Osteoblast (primary cell): ENCODE measurements around the gene METTL6. TPM values are rescaled to one million over a fixed set of nuclear protein-coding genes. Genes with fewer than 3 reads are reported as not detected.
A peak's percentile ranks its signal among the peaks of the same experiment; 100 is the strongest.

Source experiments
- DNase-seq: peaks from one replicate; pipeline ENCODE4 v3.0.0; 2011; ENCODE audit warnings: low spot score, mixed read lengths; ENCODE audit not compliant: insufficient read length; ENCODE audit errors: missing footprints
- H2AFZ ChIP-seq: 2 replicates; pipeline ENCODE4 v1.6.0; 2011; ENCODE audit warnings: mild to moderate bottlenecking, low read length
- H3K27ac ChIP-seq: 2 replicates; pipeline ENCODE4 v1.5.1; 2011; ENCODE audit warnings: mild to moderate bottlenecking, low read depth, low read length, moderate library complexity
- H3K27me3 ChIP-seq: 2 replicates; pipeline ENCODE4 v1.6.0; 2012; ENCODE audit warnings: mild to moderate bottlenecking, control low read depth, inconsistent platforms, low read length, moderate library complexity; ENCODE audit not compliant: insufficient read depth
- H3K36me3 ChIP-seq: 2 replicates; pipeline ENCODE4 v1.5.1; 2011; ENCODE audit warnings: mild to moderate bottlenecking, low read length, control low read depth, moderate library complexity; ENCODE audit not compliant: insufficient read depth
- H3K4me1 ChIP-seq: 2 replicates; pipeline ENCODE4 v1.5.1; 2011; ENCODE audit warnings: mild to moderate bottlenecking, low read length, control low read depth, moderate library complexity; ENCODE audit not compliant: insufficient read depth
- H3K4me2 ChIP-seq: 2 replicates; pipeline ENCODE4 v1.6.0; 2011; ENCODE audit warnings: mild to moderate bottlenecking, low read length; ENCODE audit not compliant: insufficient read depth
- H3K4me3 ChIP-seq: fragments of 200-600 bp; sonication (generic); 3 replicates; pipeline ENCODE4 v1.5.1; 2012; ENCODE audit warnings: mild to moderate bottlenecking, low read length, inconsistent platforms; ENCODE audit not compliant: insufficient read depth
- H3K79me2 ChIP-seq: 2 replicates; pipeline ENCODE4 v1.6.0; 2012; ENCODE audit warnings: mild to moderate bottlenecking, low read length, control low read depth, inconsistent platforms; ENCODE audit not compliant: insufficient read depth
- H3K9me3 ChIP-seq: 2 replicates; pipeline ENCODE4 v1.5.1; 2011; ENCODE audit warnings: low read depth, low read length, control low read depth
- H4K20me1 ChIP-seq: 2 replicates; pipeline ENCODE4 v1.6.0; 2012; ENCODE audit warnings: mild to moderate bottlenecking, low read length, control low read depth; ENCODE audit not compliant: insufficient read depth
- total RNA-seq: library from RNA; depleted of rRNA; stranded (reverse); fragments of >200 nt; gene quantifications from 2 replicates; pipeline ENCODE4 v1.2.3, GENCODE V29; 2012
- TF ChIP-seq, protein P1 (sequence below): IDR thresholded peaks from 2 replicates; pipeline ENCODE4 v1.5.1; 2011; ENCODE audit warnings: mild to moderate bottlenecking, low read depth, low read length, moderate library complexity; ENCODE audit errors: extremely low read depth

METTL6 gene
- total RNA-seq, 1 donor, result 36.6 TPM

GRCh38 chr3:15456321-15456720 is 29.0 kb upstream of the METTL6 start:
- DNase-seq, result peak; percentile 56
- TF ChIP-seq, protein P1, sequence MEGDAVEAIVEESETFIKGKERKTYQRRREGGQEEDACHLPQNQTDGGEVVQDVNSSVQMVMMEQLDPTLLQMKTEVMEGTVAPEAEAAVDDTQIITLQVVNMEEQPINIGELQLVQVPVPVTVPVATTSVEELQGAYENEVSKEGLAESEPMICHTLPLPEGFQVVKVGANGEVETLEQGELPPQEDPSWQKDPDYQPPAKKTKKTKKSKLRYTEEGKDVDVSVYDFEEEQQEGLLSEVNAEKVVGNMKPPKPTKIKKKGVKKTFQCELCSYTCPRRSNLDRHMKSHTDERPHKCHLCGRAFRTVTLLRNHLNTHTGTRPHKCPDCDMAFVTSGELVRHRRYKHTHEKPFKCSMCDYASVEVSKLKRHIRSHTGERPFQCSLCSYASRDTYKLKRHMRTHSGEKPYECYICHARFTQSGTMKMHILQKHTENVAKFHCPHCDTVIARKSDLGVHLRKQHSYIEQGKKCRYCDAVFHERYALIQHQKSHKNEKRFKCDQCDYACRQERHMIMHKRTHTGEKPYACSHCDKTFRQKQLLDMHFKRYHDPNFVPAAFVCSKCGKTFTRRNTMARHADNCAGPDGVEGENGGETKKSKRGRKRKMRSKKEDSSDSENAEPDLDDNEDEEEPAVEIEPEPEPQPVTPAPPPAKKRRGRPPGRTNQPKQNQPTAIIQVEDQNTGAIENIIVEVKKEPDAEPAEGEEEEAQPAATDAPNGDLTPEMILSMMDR, result no peak
- no peak overlapping the region for H3K27ac ChIP-seq
- H3K4me2 ChIP-seq, result no peak overlapping the region
- no peak overlapping the region for H2AFZ ChIP-seq
- no peaks in the 10 kb centered on the region for H3K4me1 ChIP-seq
- no peaks in the 10 kb centered on the region for H3K27me3 ChIP-seq
- H4K20me1 ChIP-seq, result no peaks in the 10 kb centered on the region
- no peaks in the 10 kb centered on the region for H3K79me2 ChIP-seq
- H3K4me3 ChIP-seq, result no peak overlapping the region
- no peaks in the 10 kb centered on the region for H3K36me3 ChIP-seq
- no peaks in the 10 kb centered on the region for H3K9me3 ChIP-seq

DNA sequence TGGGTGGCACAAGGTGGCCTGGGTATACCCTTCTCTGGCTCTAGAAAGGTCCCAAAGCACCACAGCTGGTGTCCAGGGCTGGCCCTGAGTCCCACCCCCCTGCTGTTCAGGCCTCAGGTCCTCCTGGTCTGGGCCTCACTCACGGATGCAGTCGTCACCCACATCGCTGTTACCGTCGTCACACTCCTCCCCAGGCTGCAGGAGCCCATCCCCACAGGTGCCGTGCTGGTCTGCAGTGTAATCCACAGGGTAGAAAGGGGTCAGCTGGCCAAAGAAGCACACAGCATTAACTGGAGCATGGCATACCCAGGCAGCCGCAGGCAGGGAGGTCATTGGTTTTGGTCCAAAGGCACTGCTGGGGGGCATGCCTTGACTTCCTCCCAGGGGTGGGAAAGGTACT is 28.4 kb upstream of the METTL6 start:
- H3K4me3 ChIP-seq, result no peak overlapping the region
- DNase-seq, result no peak
- no peaks in the 10 kb centered on the region for H4K20me1 ChIP-seq
- no peaks in the 10 kb centered on the region for H3K79me2 ChIP-seq
- no peaks in the 10 kb centered on the region for H3K36me3 ChIP-seq
- H3K9me3 ChIP-seq, result no peaks in the 10 kb centered on the region
- no peaks in the 10 kb centered on the region for H3K27me3 ChIP-seq
- H3K4me1 ChIP-seq, result no peaks in the 10 kb centered on the region
- no peak overlapping the region for H3K4me2 ChIP-seq
- TF ChIP-seq, protein P1, result no peak
- no peak overlapping the region for H3K27ac ChIP-seq
- H2AFZ ChIP-seq, result no peak overlapping the region

DNA sequence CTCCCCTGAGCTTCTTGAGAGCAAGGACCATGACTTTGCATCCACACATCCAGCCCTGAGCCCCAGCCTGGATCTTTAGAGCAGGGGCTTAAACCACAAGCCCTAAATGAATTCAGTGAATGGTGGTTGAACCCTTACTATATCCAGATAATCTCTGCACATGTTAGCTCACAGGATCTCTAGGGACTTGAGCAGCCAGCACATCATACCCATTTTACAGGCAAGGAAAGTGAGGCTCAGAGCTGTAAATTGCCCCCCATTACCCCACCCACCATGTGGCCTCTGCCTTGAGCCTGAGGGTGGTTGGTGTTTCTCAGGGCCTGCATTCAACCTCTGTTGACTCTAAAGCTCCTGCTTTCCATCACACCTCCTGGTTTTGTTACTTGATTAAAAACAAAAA is 27.6 kb upstream of the METTL6 start:
- Histone ChIP-seq H3K79me2 (no peaks in the 10 kb centered on the region), H3K4me2 (no peak overlapping the region), H3K9me3 (no peaks in the 10 kb centered on the region), H2AFZ (no peak overlapping the region), H3K27me3 (no peaks in the 10 kb centered on the region), H3K27ac (no peak overlapping the region), H3K36me3 (no peaks in the 10 kb centered on the region), H4K20me1 (no peaks in the 10 kb centered on the region), H3K4me1 (no peaks in the 10 kb centered on the region), H3K4me3 (no peak overlapping the region)
- TF ChIP-seq, protein P1, result no peak
- no peak for DNase-seq

GRCh38 chr3:15453991-15454625 is 26.8 kb upstream of the METTL6 start:
- Histone ChIP-seq H2AFZ (no peak overlapping the region), H3K36me3 (no peaks in the 10 kb centered on the region), H3K9me3 (no peaks in the 10 kb centered on the region)

More at GRCh38 chr3:15453991-15454625, 26.8 kb upstream of the METTL6 start:
- no peak overlapping the region for H3K4me3 ChIP-seq
- no peaks in the 10 kb centered on the region for H3K27me3 ChIP-seq
- no peaks in the 10 kb centered on the region for H4K20me1 ChIP-seq
- no peaks in the 10 kb centered on the region for H3K4me1 ChIP-seq
- no peaks in the 10 kb centered on the region for H3K79me2 ChIP-seq
- H3K27ac ChIP-seq, result no peak overlapping the region
- DNase-seq, result no peak
- TF ChIP-seq, protein P1, result no peak
- no peak overlapping the region for H3K4me2 ChIP-seq
